HG03045 (cell line): Measurements from ENCODE around the gene ZSCAN20.

Experiments used
- ATAC-seq: cut with Tn5 transposase; IDR thresholded peaks from one replicate; pipeline ENCODE4 v1.9.1; 2021; ENCODE audit warnings: mild to moderate bottlenecking, moderate library complexity; ENCODE audit not compliant: unreplicated experiment

ZSCAN20 gene

DNA sequence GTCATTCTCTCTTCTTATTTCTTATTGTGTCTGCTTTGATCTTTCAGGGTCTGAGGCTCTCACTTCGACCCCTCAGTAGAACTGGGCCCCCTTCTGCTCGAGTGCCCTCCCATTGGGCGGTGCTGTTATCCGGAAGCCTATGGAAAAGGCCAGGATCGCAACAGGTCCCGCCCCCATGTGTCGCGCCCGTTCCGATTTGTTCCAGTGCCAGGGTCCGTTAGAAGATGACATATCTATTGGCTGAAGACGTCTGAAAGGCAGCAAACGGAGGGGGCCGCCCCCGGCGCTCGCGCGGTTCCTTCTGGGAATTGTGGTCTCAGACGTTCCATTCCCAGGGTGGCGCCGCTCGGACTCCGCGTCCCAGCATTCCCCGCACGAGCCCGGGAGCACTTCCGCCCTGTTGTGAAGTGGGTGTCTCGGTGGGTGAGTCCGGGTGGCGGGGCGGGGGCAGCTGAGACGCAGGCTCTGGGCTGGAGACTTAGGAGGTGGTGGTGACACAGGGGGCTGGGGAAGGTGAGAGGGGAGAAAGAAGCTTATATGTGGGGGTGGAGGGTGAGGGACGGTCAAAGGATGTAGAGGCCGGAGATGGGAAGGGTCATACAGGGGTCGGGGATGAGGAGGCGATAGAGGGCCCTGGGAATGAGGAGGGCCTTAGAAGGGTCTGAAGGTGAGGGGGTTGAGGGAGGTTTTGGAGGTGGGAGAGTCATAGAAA lies at the start of gene ZSCAN20:
ZSCAN20 (plus strand) TSS at position 377 of the 712 bp plus-strand sequence. CDS start 6,644 bp downstream, outside the sequence.
- ATAC-seq, result peak; percentile 92

DNA sequence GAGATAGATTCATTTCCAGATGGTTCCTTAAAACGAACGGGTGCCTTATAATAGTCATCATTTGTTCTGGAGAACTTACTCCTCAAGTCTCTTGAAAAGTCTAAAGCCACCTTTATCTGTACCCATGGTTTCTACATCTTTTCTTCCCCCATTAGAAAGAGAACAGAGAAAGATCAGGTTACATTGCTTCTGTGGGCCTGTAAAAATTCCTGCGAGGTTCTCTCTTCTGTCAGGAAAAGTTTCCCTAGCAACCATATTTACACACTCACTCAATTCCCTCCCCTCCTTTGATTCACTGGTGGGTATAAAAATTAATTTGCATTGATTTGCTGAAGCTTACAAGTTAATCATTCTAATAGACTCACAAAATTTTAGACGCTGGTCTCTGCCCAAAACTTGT lies 48.2 kb upstream of the ZSCAN20 start:
- ATAC-seq, result no peak

DNA sequence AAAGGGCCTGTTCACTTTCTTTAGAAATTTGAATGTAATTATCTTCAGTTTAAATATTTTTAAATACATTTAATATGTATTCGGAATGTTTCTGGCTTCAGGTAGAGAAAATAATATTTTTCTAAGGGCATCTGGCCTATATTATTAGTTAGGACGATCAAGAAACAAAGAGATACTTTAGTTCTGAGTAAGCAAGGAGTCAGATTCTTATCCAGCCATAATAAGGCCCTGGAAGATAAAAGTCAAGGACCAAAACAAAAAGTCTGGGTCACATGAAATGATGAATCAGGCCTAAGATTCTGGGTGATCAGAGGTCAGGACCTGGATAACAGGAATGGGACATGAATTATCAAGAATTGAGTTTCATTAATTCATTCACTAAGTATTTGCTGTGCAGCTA lies 47.8 kb upstream of the ZSCAN20 start:
- ATAC-seq, result no peak

DNA sequence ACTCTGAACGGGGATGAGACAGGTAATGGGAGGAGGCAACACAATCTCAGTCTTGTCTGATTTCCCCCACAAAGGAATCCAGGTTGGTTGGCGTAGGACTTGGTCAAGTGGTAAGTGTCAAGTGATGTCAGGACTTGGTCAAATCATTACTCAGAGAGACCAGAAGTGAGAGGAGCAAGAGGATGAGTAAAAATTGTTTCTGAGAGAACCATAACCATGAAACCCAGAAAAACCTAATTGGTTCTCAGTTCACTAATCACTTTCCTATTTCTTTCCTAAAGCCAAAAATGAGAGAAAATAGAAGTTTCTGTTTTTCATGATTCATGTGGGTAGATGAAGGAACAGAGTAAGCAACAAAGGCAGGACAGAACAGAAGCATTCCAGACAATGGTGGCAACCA lies 46.5 kb upstream of the ZSCAN20 start:
- no peak for ATAC-seq

DNA sequence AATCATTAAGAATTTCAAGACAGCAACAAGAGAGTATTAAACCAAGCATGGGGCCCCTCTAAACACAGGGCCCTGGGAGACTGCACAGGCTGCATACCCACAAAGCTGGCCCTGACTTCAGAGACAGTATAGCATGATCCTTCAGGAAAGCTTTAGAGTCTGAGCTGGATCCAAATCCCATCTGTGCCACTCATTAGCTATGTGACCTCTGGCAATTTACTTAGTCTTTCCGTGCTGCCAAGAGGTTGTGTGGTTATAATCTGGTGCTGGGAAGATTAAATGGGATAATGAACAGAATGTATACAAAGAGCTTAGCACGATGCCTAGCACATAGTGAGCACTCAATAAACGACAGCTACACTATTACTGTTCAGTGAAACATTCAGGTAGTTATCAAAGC lies 45.5 kb upstream of the ZSCAN20 start:
- no peak for ATAC-seq

DNA sequence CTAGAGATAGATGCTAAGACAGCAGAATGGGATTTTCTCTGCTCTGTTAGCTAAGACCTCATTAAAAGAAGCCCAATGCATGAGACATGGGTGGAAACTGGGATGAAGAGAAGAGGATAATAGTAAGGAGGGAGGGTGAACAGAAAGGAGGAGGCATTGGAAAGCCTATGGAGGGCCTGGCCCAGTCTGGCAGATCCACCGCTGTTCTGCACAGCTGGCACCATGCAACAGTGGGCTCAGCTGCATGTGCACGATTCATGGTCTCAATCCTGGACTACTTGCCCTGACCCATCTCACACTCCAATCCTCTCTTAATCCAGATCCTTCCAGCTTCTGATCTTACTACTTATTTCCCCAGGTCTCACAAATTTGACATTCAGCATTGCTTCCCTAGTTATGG lies 43.8 kb upstream of the ZSCAN20 start:
- ATAC-seq, result no peak

DNA sequence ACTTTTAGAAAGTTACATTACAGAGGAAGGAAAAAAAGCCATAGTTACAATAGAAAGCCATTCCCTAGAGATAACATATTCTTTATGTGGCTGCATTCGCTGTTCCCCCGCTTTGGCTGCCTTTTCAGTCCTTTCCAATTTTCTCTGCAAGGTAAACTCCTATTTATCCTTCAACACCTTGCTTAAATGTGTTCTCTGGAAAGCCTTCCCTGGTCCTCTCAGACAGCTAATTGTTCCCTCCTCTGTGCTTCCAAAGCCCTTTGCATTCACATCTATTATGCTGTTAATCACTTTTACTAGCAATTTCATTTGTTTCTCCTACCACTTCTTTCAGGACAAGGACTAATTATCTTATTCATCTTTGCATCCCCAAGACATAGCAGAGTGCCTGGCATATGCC lies 43.1 kb upstream of the ZSCAN20 start:
- ATAC-seq, result no peak

DNA sequence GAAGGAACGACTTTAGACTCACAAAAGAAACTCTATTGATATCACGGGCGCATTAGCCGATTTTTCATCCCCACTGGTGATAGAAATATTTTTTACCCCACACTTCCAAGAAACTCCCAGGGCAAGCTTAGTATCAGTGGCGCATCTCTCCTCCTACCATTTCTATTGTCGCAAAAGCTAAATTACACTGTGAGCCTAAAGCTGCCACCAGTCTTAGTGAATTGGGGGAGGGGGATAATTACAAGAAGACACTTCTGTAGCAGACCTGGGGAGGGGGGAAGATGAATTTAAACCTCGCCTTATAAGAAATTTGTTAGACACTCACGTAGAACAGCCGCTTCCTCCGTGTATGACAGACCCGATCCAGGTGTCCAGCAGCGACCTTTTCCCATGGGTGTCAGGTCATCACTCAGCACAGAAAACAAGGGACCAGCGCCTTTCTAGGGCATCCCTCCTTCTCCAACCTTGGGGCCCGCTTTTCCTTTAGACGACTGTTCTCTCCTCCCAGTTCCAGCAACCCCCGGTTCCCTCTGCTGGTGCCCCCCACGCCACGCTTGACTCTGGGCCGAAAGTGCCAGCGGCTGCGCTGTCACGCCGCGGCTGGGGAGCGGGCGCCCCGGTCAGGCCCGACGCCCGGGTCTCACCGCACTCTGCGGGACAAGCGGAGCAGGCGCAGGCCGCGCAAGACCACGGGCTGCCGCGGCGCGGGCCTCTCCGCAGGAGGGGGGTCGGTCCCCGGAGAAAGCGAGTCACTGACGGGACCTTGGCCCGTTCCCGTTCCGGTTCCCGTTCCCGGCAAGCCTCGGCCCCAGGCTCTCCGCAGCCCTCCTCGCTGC lies 42.4 kb upstream of the ZSCAN20 start:
- no peak for ATAC-seq

DNA sequence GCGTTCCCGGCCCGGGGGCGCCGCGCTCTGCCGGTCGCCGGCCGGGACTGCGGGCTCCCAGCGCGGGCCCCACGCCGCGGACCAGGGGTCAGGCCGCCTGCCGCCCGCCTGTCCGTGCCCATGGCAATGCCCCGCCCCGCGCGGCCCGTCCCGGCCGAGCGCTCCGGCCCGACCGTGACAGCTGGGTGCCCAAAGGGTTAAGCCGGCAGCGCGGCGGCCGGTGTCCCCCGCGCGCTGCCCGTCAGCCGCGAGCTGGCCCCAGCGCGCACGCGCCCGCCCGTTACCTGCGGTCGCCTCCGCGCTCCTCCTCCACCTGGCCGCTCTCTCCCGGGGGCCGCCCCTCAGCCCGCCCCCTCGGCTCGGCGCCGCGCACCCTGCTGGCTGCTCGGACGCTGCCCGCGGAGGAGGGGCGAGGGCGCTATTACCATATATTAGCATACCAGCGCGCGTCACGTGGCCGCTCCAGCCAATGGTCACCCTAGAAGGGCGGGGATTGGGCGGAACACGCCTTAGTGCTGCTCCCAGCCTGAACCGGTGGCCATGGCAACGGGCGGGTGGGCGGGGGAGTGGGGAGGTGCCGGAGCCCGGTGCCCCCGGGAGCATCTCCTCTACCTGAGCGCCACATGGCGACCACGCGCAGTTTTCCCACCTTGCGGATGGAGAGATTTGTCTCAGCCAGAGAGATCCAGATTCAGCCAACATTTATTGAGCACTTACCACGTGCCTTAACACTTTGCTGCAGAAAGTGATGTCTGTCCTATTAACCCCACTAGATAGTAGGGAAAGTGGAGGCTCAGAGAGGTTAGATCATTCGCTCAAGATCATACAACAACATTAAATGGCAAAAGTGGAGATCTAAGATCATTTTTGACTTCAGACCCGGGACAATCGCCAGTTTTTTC lies 41.5 kb upstream of the ZSCAN20 start, which contains the start of gene PHC2:
PHC2 (minus strand) TSS at position 404 of the 902 bp plus-strand sequence. CDS start 55,556 bp downstream, outside the sequence.
- ATAC-seq, result peak; percentile 86

DNA sequence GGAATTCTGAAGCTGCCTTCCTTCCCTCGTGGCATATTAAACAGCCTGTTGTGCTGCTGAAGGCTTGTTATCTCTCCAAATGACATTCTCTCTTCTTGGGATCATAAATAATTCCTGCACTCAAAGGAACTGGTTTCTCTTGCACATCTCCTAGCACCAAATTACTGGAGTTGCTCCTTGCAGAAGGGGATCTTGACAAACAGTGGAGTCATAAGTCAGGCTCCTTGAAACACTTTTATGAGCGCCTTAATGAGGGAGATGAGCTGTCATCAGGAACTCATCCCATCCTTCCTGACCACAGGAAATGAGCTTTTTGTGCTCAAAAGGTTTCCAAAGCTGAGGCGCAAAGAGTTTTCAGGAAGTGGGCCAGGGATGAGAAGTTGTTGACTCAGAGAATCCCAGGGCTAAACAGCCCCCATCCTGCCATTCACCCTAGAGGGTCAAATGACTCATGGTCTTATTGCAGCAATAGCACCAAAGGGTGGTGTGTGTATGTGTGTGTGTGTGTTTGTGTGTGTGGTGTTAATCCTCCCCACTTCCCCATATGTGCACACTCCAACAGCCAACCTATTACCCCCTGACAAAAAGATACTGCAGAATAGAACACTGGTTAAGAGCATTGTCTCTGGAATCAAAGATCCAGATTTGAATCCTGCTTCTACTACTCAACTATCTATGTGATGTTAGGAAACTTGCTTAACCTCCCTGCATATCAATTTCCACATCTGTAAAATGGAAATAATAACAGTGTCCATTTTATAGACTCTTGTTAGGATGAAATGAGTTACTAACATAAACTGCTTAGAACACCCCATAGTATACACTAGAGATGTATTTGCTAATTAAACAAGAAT lies 38.7 kb upstream of the ZSCAN20 start:
- no peak for ATAC-seq

DNA sequence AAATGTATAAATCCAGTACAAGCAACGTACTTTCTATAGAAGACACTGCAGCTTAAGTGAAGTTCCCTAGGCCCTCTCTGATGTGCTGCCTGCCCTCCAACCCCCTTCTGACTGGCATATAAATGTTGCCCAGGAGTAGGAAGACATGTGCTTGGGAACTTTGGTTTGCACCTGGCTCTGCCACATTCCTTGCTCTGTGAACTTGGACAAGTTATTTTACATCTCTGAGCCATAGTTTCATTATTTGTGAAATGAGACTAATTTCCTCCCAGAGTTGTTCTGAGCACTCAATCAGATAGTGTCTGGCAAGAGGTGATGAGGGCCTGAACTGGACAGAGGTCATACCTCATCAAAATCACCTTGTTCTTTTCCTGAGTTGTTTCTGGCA lies 38.1 kb upstream of the ZSCAN20 start:
- no peak for ATAC-seq

DNA sequence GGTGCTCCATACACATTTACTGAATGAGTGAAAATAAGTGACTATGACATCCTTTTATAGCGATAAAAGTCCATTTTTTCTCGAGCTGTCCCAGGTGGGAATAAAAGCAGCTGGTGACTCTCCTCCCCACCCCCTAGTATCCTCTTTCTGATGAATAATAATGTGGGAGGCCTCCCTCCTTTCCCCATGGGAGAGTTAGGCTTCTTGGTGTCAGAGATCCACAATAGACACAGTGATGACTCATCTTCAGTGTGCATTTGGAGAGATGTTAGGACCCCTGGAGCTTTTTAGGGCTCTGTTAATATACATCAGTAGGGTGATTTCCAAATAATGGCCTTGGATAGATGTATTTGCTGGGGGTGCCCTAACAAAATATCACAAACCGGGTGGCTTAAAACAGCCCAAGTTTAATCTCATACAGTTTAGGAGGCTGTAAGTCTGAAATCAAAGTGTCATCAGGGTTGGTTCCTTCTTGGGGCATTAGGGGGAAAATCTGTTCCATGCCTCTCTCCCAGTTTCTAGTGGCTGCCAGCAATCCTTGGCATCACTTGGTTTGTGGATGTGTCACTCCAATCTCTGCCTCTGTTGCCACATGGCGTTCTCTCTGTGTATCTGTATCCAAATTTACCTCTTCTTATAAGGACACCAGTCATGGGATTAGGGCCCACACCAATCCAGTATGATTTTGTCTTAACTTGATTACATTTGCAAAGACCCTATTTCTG lies 37.2 kb upstream of the ZSCAN20 start:
- no peak for ATAC-seq

DNA sequence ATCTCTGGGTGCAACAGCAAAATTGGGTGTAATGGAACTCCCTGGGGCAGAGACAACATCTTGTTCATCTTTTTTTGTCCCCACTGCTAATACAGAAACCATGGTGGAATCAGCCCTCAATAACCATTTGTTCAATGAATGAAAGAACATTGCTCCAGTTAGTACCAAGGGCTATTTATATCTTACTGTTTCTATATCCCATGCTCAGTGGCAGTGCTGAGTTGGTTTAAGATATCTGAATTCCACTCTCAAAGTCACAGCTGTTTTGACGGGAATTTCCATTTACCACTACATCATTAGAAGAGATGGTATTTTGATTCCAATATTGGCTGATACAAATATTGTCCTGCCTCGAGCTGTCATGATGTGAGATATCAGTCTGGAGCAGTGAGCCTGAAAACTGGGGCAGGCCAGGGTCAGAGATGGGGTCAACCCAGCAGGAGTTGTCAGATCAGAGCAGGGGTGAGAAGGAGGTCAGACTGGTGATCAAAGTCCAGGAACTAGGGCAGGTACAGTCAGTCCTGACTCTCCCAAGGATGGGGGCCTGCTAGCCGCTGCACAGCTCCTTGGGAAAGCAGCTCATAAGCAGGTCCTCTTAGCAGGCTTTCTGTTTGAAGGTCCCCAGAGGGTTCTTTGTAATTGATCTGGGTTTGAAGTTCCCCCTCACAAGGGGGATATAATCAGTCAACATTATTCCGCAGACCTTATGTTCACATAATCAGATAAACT lies 35.7 kb upstream of the ZSCAN20 start:
- no peak for ATAC-seq

DNA sequence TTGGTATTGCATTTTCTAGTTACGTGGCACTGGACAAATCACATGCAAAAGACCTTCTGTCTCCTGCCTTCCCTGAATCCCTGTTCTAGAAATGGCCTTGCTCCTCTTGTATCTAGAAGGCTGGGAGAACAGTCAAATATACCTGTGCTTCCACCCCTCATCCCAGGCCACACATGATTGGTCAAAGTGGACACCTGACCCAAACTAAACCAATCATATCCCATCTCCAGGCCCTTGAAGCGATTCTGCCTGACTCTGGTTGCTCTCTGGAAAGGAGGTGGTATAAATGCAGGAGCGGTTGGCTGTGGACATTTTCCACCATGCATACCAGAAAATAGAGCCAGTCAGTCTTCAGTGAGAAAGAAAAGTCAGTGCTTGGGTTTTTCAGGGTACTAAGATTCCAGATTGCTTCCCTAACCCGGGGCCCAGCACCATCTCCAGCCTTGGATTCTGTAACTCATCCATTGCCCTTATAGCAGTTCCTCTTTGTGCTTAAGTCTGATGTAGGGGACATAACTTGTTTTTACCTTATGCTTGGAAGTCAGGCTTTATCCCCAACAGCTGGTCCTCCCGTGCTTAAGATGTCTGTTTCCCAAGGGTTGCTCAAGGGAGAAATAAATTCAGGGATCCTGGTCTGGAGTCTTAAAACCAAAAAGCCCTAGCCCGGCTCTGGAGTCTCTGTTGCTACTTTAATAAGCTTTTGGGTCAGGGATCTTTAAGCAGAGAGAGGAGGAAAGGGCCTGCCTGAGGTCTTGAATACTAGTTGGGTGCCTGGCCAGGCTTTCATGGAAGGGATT lies 33.9 kb upstream of the ZSCAN20 start:
- ATAC-seq, result no peak

DNA sequence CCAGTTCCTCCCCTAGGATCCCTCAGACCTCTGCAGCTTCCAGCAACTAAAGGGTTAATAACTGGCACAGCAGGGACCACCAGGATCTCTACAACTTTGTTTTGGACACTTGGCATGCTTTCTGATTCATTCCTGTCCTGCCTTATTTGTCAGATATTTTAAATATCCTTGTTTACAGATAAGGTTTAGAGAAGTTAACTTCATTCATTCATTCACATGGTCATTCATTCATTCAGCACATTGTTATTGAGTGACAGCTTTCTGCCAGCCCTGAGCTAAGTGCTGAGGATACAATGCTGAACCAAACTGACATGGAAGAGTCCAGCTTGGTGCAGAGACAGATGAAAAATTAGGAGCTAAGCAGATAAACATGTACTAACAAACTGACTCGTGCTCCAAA lies 32.8 kb upstream of the ZSCAN20 start:
- ATAC-seq, result no peak

DNA sequence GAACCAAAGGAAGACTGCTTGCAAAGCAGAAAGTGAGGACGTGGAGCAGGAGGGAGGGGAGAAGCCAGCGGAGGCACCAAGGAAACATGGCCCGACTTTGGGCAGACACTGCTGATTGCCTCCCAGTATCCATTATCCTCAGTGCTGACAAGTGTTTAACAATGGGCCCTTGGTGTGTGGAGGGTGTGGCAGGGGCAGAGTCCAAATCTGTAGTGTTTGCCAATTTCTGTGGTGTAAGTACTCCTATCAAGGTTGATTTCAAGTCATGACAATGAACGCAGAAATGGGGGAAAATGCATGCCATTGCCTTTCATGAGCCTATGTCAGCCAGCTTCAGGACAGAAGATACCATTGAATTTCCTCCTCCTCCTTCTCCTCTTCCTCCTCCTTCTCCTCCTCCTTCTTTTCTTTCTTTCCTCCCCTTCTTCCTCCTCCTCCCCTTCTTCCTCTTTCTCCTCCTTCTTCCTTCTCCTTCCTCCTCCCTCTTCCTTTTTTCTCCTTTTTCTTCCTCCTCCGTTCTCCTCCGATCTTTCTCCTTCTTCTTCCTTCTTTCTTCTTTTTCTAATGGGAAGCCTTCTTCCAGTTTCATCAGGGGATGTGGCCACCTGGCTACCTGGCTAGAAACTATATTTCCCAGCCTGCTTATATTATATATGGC lies 31.2 kb upstream of the ZSCAN20 start:
- ATAC-seq, result no peak

DNA sequence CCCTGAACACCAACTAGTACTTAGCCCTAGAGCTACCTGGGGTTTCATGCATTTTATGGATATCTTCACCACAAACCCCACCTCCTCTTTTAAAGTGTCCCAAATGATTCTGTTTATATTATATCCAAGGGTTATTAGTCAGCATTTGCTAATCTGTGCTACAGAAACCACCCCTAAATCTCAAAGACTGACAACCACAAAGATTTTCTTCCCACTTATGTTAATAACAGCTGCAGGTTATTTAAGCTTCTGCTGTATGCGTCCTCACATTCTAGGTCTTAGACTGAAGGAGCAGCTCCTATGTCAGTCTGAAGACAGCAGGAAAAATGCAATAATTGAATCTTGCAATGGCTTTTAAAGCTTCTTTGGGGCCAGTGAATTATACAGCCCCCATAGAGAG lies 30.3 kb upstream of the ZSCAN20 start:
- no peak for ATAC-seq
